ENCODE results near the gene MYO5C. TPM values are rescaled to one million over a fixed set of nuclear protein-coding genes. Genes with fewer than 3 reads are reported as not detected.

Gene MYO5C
- total and polyA plus RNA-seq, 2 donors from 2014 or later, result 4.6 to 41.6 TPM

DNA sequence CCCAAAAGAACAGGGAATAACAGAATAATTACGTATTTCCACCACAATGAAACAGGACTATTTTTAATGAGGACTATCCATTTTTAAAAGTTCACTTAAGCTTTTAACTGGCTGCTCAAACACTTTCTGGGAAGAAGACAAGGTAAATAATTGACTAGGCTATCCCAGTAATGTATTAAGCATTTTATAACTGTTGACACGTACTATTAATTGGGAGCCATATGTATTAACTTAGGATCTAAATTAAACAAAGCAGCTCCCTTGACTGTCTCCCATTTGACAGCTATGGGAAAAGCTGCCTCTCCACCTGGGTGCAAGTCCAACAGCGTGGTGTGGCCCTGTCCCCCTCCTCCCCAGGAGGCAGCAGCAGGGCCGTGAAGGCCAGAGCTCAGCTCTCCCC is 36.1 kb downstream of the MYO5C start:
- FAIRE-seq, result no peak
- Histone ChIP-seq H3K4me3 (ENCODE audit: low read length in 3 of 3) (no peak overlapping the region), H3K4me1 (ENCODE audit: control insufficient read depth in 2 of 3, insufficient read depth in 2 of 3, low read depth in 1 of 3, low read length in 3 of 3) (peaks cover 0 to 12% (median 5%) of the 10 kb centered on the region in 3 donors), H3K27me3 (ENCODE audit: control insufficient read depth, insufficient read depth, low read length) (no peaks in the 10 kb centered on the region), H3K27ac (ENCODE audit: low read depth in 2 of 2, low read length in 2 of 2) (peak overlapping the region in 1 of 2 donors; percentile 12), H3K36me3 (ENCODE audit: control insufficient read depth in 2 of 3, insufficient read depth in 3 of 3, low read length in 3 of 3) (no peaks in the 10 kb centered on the region), H3K9ac (ENCODE audit: low read length in 3 of 3) (no peak overlapping the region), H3K9me3 (ENCODE audit: control insufficient read depth in 2 of 3, insufficient read depth in 1 of 3, low read length in 3 of 3) (no peaks in the 10 kb centered on the region)
- no peak for DNase-seq
- TF ChIP-seq, protein P1, sequence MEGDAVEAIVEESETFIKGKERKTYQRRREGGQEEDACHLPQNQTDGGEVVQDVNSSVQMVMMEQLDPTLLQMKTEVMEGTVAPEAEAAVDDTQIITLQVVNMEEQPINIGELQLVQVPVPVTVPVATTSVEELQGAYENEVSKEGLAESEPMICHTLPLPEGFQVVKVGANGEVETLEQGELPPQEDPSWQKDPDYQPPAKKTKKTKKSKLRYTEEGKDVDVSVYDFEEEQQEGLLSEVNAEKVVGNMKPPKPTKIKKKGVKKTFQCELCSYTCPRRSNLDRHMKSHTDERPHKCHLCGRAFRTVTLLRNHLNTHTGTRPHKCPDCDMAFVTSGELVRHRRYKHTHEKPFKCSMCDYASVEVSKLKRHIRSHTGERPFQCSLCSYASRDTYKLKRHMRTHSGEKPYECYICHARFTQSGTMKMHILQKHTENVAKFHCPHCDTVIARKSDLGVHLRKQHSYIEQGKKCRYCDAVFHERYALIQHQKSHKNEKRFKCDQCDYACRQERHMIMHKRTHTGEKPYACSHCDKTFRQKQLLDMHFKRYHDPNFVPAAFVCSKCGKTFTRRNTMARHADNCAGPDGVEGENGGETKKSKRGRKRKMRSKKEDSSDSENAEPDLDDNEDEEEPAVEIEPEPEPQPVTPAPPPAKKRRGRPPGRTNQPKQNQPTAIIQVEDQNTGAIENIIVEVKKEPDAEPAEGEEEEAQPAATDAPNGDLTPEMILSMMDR (IDR thresholded peaks at IDR 0.05; ENCODE audit: borderline replicate concordance, extremely low read depth, insufficient read depth), result no peak
- intact Hi-C loops (cut with DNase I), result no loop called here

DNA sequence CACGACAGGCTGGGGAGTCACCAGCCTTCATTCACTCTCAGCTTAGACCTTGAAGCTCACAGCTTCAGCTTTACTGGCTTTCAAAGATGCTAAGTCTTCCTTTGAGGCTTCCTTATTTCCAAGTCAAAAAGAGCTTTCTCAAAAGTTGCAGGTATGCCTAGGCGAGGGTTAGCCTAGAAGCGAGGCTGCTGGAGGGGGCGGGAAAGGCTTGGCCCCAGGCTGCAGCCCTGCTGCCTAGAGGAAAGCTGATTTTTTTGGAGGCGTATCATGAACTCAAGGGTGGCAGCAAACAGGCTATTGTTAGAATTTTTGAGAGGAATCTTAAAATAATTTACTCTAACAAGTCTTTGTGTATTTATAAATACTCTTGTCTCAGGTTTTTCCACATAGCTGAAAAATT is 37.1 kb downstream of the MYO5C start:
- FAIRE-seq (no peak), DNase-seq (no peak)
- Histone ChIP-seq H3K27ac (ENCODE audit: low read depth in 2 of 2, low read length in 2 of 2) (no peak overlapping the region), H3K9me3 (ENCODE audit: control insufficient read depth in 2 of 3, insufficient read depth in 1 of 3, low read length in 3 of 3) (no peaks in the 10 kb centered on the region), H3K9ac (ENCODE audit: low read length in 3 of 3) (no peak overlapping the region), H3K36me3 (ENCODE audit: control insufficient read depth in 2 of 3, insufficient read depth in 3 of 3, low read length in 3 of 3) (no peaks in the 10 kb centered on the region), H3K4me1 (ENCODE audit: control insufficient read depth in 2 of 3, insufficient read depth in 2 of 3, low read depth in 1 of 3, low read length in 3 of 3) (peaks cover 0 to 12% (median 5%) of the 10 kb centered on the region in 3 donors), H3K4me3 (ENCODE audit: low read length in 3 of 3) (no peak overlapping the region), H3K27me3 (ENCODE audit: control insufficient read depth, insufficient read depth, low read length) (no peaks in the 10 kb centered on the region)
- TF ChIP-seq, protein P1 (IDR thresholded peaks at IDR 0.05; ENCODE audit: borderline replicate concordance, extremely low read depth, insufficient read depth), result no peak
- intact Hi-C loops (cut with DNase I), result no loop called here

DNA sequence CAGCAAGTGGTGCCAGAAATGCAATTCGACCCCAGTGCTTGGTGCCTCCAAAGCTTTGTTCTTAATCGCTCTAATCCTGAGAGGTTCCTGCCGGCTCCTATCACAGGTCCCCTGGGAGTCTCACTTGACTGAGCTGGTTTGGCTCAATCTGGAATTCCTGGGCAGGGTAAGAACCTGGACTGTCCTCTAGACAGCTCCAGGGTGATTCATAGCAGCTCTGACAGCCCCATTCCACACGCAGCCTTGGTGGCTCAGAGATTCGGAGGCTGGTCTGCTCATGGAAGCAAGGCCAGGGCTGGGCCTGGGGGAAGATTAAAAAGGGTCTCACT is 37.9 kb downstream of the MYO5C start:
- Histone ChIP-seq H3K36me3 (ENCODE audit: control insufficient read depth in 2 of 3, insufficient read depth in 3 of 3, low read length in 3 of 3) (no peaks in the 10 kb centered on the region), H3K27me3 (ENCODE audit: control insufficient read depth, insufficient read depth, low read length) (no peaks in the 10 kb centered on the region), H3K27ac (ENCODE audit: low read depth in 2 of 2, low read length in 2 of 2) (peak overlapping the region; percentile 36 to 42), H3K4me1 (ENCODE audit: control insufficient read depth in 2 of 3, insufficient read depth in 2 of 3, low read depth in 1 of 3, low read length in 3 of 3) (peaks cover 0 to 12% (median 4%) of the 10 kb centered on the region in 3 donors), H3K9ac (ENCODE audit: low read length in 3 of 3) (no peak overlapping the region), H3K9me3 (ENCODE audit: control insufficient read depth in 2 of 3, insufficient read depth in 1 of 3, low read length in 3 of 3) (no peaks in the 10 kb centered on the region), H3K4me3 (ENCODE audit: low read length in 3 of 3) (no peak overlapping the region)
- intact Hi-C loops (cut with DNase I), result no loop called here
- peak in 3 of 5 donors; percentile 20 to 56 (median 28) for DNase-seq
- no peak for FAIRE-seq
- TF ChIP-seq, protein P1 (IDR thresholded peaks at IDR 0.05; ENCODE audit: borderline replicate concordance, extremely low read depth, insufficient read depth), result no peak
